Measurements from ENCODE around the gene LY86.

Gene LY86

GRCh38 chr6:6570929-6571671 is 17.4 kb upstream of the LY86 start:
- DNase-seq: no peak

GRCh38 chr6:6575143-6575542 is 13.4 kb upstream of the LY86 start:
- no peak for DNase-seq

- DNase-seq: no peak
Measured at GRCh38 chr6:6577735-6578134, 10.8 kb upstream of the LY86 start.

- DNase-seq: no peak
Measured at GRCh38 chr6:6579281-6579680, 9.2 kb upstream of the LY86 start.

- DNase-seq: no peak
Measured at GRCh38 chr6:6580225-6580856, 8.2 kb upstream of the LY86 start.

GRCh38 chr6:6581054-6581453 is 7.5 kb upstream of the LY86 start:
- DNase-seq: no peak

GRCh38 chr6:6582131-6582530 is 6.4 kb upstream of the LY86 start:
- DNase-seq: no peak

- DNase-seq: no peak
Measured at GRCh38 chr6:6583836-6584235, 4.7 kb upstream of the LY86 start.

GRCh38 chr6:6584310-6585002 is 4.1 kb upstream of the LY86 start:
- DNase-seq: no peak

- DNase-seq: no peak
Measured at GRCh38 chr6:6585003-6585311, 3.6 kb upstream of the LY86 start.

GRCh38 chr6:6586167-6586566 is 2.4 kb upstream of the LY86 start:
- no peak for DNase-seq

GRCh38 chr6:6586671-6587526 is 1.6 kb upstream of the LY86 start:
- no peak for DNase-seq

- no peak for DNase-seq
Measured at GRCh38 chr6:6587696-6588063, 840 bp upstream of the LY86 start.

- no peak for DNase-seq
Measured at GRCh38 chr6:6588924-6589709, 597 bp downstream of the LY86 start.

- DNase-seq: no peak
Measured at GRCh38 chr6:6590530-6590929, 2.0 kb downstream of the LY86 start.

- no peak for DNase-seq
Measured at GRCh38 chr6:6591778-6592465, 3.4 kb downstream of the LY86 start.

- DNase-seq: no peak
Measured at GRCh38 chr6:6592826-6593475, 4.4 kb downstream of the LY86 start.

- DNase-seq: no peak
Measured at GRCh38 chr6:6593867-6594468, 5.4 kb downstream of the LY86 start.

GRCh38 chr6:6595025-6595424 is 6.5 kb downstream of the LY86 start:
- no peak for DNase-seq

- no peak for DNase-seq
Measured at GRCh38 chr6:6595952-6596351, 7.4 kb downstream of the LY86 start.
